Neural cell (in vitro differentiated cells): ENCODE data around the gene BANP. TPM values are rescaled to one million over a fixed set of nuclear protein-coding genes. Genes with fewer than 3 reads are reported as not detected.
A peak's percentile ranks its signal among the peaks of the same experiment; 100 is the strongest.

ENCODE experiments used
- H2AFZ ChIP-seq: fragments of 200-600, 300-800 bp; sonication (generic), shearing (Covaris generic); 2 replicates; pipeline ENCODE4 v1.6.0; 2014; ENCODE audit warnings: low read depth, mild to moderate bottlenecking, antibody characterized with exemption, low read length, moderate library complexity
- H3F3A ChIP-seq: fragments of 200-600 bp; shearing (Covaris generic); 2 replicates; pipeline ENCODE4 v1.6.1; 2016; ENCODE audit warnings: mild to moderate bottlenecking, moderate library complexity, mixed read lengths, antibody characterized with exemption, low read length; ENCODE audit not compliant: insufficient read depth, poor library complexity, severe bottlenecking
- H3K27ac ChIP-seq: fragments of 200-600, 300-800 bp; sonication (generic), shearing (Covaris generic); 2 replicates; pipeline ENCODE4 v1.5.1; 2014; ENCODE audit warnings: mild to moderate bottlenecking, low read length, moderate library complexity
- H3K27me3 ChIP-seq: fragments of 300-800, 200-600 bp; sonication (generic), shearing (Covaris generic); 2 replicates; pipeline ENCODE4 v1.6.0; 2014; ENCODE audit warnings: mild to moderate bottlenecking, low read depth, low read length, moderate library complexity; ENCODE audit not compliant: insufficient read depth
- H3K36me3 ChIP-seq: fragments of 300-800, 200-600 bp; sonication (generic), shearing (Covaris generic); 2 replicates; pipeline ENCODE4 v1.5.1; 2014; ENCODE audit warnings: mild to moderate bottlenecking, antibody characterized with exemption, low read length, moderate library complexity; ENCODE audit not compliant: insufficient read depth
- H3K4me2 ChIP-seq: fragments of 300-800, 200-600 bp; sonication (generic), shearing (Covaris generic); 2 replicates; pipeline ENCODE4 v1.6.0; 2014; ENCODE audit warnings: mild to moderate bottlenecking, low read length
- H3K4me3 ChIP-seq: fragments of 300-800, 200-600 bp; sonication (generic), shearing (Covaris generic); 2 replicates; pipeline ENCODE4 v1.5.1; 2014; ENCODE audit warnings: mild to moderate bottlenecking, low read length, moderate library complexity
- H3K79me2 ChIP-seq: fragments of 200-600 bp; shearing (Covaris generic); replicated peaks from 2 replicates; pipeline ENCODE4 v1.6.0; 2014; ENCODE audit warnings: mild to moderate bottlenecking, low read length, moderate library complexity; ENCODE audit not compliant: insufficient read depth
- H3K9ac ChIP-seq: fragments of 300-800, 200-600 bp; sonication (generic), shearing (Covaris generic); 2 replicates; pipeline ENCODE4 v1.6.1; 2016; ENCODE audit warnings: mild to moderate bottlenecking, low read length, mixed read lengths
- H3K9me2 ChIP-seq: fragments of 200-600 bp; shearing (Covaris generic); 2 replicates; pipeline ENCODE4 v1.6.1; 2016; ENCODE audit warnings: mild to moderate bottlenecking, low read length, mixed read lengths; ENCODE audit not compliant: insufficient read depth
- H3K9me3 ChIP-seq: fragments of 200-600, 300-800 bp; sonication (generic), shearing (Covaris generic); 2 replicates; pipeline ENCODE4 v1.6.1; 2016; ENCODE audit warnings: mild to moderate bottlenecking, mixed run types, low read length, moderate library complexity, mixed read lengths
- H4K20me1 ChIP-seq: fragments of 200-600 bp; shearing (Covaris generic); 2 replicates; pipeline ENCODE4 v1.6.1; 2016; ENCODE audit warnings: mild to moderate bottlenecking, mixed run types; ENCODE audit not compliant: insufficient read depth
- CTCF ChIP-seq: fragments of 450-650 bp; IDR thresholded peaks from 2 replicates; pipeline ENCODE4 v1.5.1; 2014; ENCODE audit warnings: antibody characterized with exemption, mild to moderate bottlenecking, moderate library complexity; ENCODE audit not compliant: poor library complexity, severe bottlenecking
- EP300 ChIP-seq: fragments of 450-650 bp; conservative IDR thresholded peaks from 2 replicates; pipeline ENCODE4 v1.6.1; 2014; ENCODE audit warnings: antibody characterized with exemption, mild to moderate bottlenecking, moderate library complexity; ENCODE audit not compliant: poor library complexity, severe bottlenecking
- EZH2 ChIP-seq: fragments of 200-600, 300-800 bp; shearing (Covaris generic), sonication (generic); IDR thresholded peaks from 2 replicates; pipeline ENCODE4 v1.6.1; 2014; ENCODE audit warnings: antibody characterized with exemption, low read length, borderline replicate concordance, mild to moderate bottlenecking; ENCODE audit not compliant: insufficient read depth, poor library complexity, severe bottlenecking
- MXI1 ChIP-seq: fragments of 450-650 bp; conservative IDR thresholded peaks from 2 replicates; pipeline ENCODE4 v1.6.1; 2014; ENCODE audit warnings: antibody characterized with exemption, mild to moderate bottlenecking; ENCODE audit not compliant: poor library complexity, severe bottlenecking
- POLR2AphosphoS5 ChIP-seq: IDR thresholded peaks from 2 replicates; pipeline ENCODE4 v1.6.1; 2012
- RAD21 ChIP-seq: fragments of 450-650 bp; conservative IDR thresholded peaks from 2 replicates; pipeline ENCODE4 v1.6.1; 2014; ENCODE audit warnings: antibody characterized with exemption, mild to moderate bottlenecking, moderate library complexity
- REST ChIP-seq: IDR thresholded peaks from 2 replicates; pipeline ENCODE4 v1.6.1; 2012; ENCODE audit warnings: borderline replicate concordance
- SMC3 ChIP-seq: fragments of 450-650 bp; conservative IDR thresholded peaks from 2 replicates; pipeline ENCODE4 v1.6.1; 2014; ENCODE audit warnings: antibody characterized with exemption, mild to moderate bottlenecking, moderate library complexity; ENCODE audit not compliant: poor library complexity
- TAF1 ChIP-seq: IDR thresholded peaks from 2 replicates; pipeline ENCODE4 v1.6.1; 2012; ENCODE audit warnings: low read depth
- polyA plus RNA-seq: library from polyadenylated mRNA; depleted of rRNA; stranded (reverse); fragments of >200 nt; gene quantifications from 2 replicates; pipeline ENCODE4 v1.2.3, GENCODE V29; 2014

The BANP gene
- polyA plus RNA-seq, 1 donor from 2014 or later = 20.6 TPM

GRCh38 chr16:87942680-87943079 lies 8.6 kb upstream of the BANP start:
- Histone ChIP-seq H4K20me1 (no peaks in the 10 kb centered on the region), H3K27me3 (no peaks in the 10 kb centered on the region), H3K36me3 (no peaks in the 10 kb centered on the region), H3K79me2 (no peaks in the 10 kb centered on the region), H3K9ac (no peak overlapping the region), H3F3A (no peaks in the 10 kb centered on the region), H3K27ac (no peak overlapping the region), H3K4me3 (no peak overlapping the region), H3K9me3 (no peaks in the 10 kb centered on the region), H3K4me2 (no peak overlapping the region), H3K9me2 (no peaks in the 10 kb centered on the region), H2AFZ (no peak overlapping the region)
- TF ChIP-seq REST (no peak), EZH2 (no peak), MXI1 (no peak), TAF1 (no peak), CTCF (no peak), EP300 (no peak), SMC3 (no peak), POLR2AphosphoS5 (no peak), RAD21 (no peak)

GRCh38 chr16:87945351-87946042 lies 5.7 kb upstream of the BANP start:
- H3K9ac ChIP-seq = peak overlapping the region; percentile 48
- H3K4me3 ChIP-seq = peak overlapping the region; percentile 47
- TF ChIP-seq RAD21 = no peak
- no peak for TF ChIP-seq CTCF
- no peaks in the 10 kb centered on the region for H3K27me3 ChIP-seq
- H4K20me1 ChIP-seq = no peaks in the 10 kb centered on the region
- no peaks in the 10 kb centered on the region for H3K36me3 ChIP-seq
- no peaks in the 10 kb centered on the region for H3K79me2 ChIP-seq
- no peak overlapping the region for H3K4me2 ChIP-seq
- H3F3A ChIP-seq = no peaks in the 10 kb centered on the region
- H3K9me3 ChIP-seq = no peaks in the 10 kb centered on the region
- no peak overlapping the region for H3K27ac ChIP-seq
- H2AFZ ChIP-seq = peak overlapping the region; percentile 33
- no peaks in the 10 kb centered on the region for H3K9me2 ChIP-seq
